Measurements from ENCODE around the gene ALKBH4.
"Not testable (repeated sequence)": the region's sequence is repeated elsewhere in the genome, so short reads cannot be mapped to it uniquely, and the experiment has no call there.

ALKBH4 gene

DNA sequence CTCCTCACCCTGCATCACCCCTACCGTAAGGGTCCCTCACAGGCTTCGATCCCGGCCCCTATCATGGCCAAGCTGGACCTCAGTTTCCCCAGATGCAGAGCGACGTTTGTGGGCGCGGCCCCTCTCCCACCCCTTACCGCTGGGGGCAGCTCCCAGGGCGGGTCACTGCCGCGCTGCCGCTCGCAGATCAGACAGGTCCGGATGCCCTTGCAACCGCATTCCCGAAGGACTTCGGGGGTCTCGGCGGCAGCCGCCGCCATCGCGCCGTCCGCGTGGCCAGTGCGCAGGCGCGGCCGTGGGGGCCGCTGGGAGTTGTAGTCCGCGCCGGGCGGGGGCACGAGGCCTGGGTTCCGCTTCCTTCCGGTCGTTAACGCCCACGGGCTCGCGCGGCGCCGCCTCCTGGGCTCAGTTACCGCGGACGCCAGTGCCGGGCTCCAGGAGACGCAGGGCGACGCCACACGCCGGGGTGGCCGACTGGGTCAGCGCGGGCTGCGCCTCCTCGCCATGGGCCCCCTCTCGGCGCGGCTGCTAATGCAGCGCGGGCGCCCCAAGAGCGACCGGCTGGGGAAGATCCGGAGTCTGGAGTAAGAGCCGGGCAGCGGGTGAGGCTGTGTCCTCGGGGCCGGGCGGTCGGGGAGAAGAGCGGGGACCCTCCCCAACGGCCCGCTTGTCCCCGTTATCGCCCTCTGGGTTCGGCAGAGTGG, at the start of gene ALKBH4, which contains the start of gene LRWD1:
ALKBH4 (minus strand) TSS at position 287 of the 704 bp plus-strand sequence; CDS start at position 260, 27 bp downstream.
LRWD1 (plus strand) TSS at position 408 of the 704 bp plus-strand sequence; CDS start at position 505, 97 bp downstream.
- Mint-ChIP-seq H3K9me3 (no peaks in the 10 kb centered on the region), H3K27me3 (no peaks in the 10 kb centered on the region), H3K36me3 (ENCODE audit: low read depth) (peaks cover 4% of the 10 kb centered on the region), H3K4me3 (peak within 1 kb of the TSS; percentile 92), H3K27ac (peak within 1 kb of the TSS; percentile 80), H3K4me1 (peaks cover 28% of the 10 kb centered on the region)
- DNase-seq (peak; percentile 98), ATAC-seq (peak; percentile 93)

GRCh38 chr7:102512642-102513221, 48.1 kb upstream of the ALKBH4 start:
- not testable (repeated sequence) for H3K36me3 Mint-ChIP-seq (ENCODE audit: low read depth); H3K27me3 Mint-ChIP-seq; H3K4me3 Mint-ChIP-seq; H3K4me1 Mint-ChIP-seq; H3K27ac Mint-ChIP-seq; ATAC-seq; DNase-seq; H3K9me3 Mint-ChIP-seq

DNA sequence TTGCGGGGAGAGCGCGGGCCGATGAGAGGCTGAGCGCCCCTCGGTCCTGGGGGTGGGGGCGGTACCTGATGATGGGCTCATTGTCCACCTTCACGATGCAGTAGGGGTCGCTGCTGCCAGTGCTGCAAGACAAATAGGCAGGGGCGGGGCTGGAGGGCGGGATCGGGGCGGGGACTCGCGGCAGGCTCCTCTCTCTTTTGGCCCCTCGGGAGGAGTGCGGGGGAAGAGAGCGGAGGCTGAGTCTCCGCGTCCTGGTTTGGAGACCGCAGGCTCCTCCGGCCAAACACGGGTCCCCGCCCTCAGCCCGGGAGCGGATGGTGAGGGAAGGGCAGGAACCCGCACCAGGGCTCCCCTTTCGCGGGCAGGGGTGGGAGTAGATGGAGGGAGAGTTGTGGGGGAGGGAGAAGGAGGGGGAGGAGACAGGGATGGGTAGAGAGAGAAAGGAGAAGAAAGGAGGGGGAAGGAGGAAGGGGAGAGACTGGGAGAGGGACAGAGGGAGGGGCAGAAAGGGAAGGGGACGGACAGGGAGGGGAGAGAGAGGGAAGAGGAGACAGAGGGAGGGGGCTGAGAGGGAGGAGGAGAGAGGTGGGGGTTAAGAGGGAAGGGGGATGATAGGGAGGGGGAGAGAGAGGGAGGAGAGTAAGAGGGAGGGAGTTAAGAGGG, 47.3 kb upstream of the ALKBH4 start:
- not testable (repeated sequence) for H3K27ac Mint-ChIP-seq, H3K4me3 Mint-ChIP-seq
- peak; percentile 48 for ATAC-seq

DNA sequence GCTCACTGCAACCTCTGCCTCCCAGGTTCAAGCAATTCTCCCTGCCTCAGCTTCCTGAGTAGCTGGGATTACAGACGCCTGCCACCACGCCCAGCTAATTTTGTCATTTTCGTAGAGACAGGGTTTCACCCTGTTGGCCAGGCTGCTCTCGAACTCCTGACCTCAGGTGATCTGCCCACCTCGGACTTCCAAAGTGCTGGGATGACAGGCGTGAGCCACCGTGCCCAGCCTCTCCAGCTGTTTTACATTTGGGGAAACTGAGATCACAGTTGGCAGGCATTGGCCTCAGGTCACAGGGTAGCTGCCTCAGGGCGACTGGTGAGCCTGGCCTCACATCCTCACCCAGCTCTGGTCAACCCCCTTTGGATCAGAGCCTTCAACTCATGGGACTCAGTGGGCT, 45.9 kb upstream of the ALKBH4 start:
- not testable (repeated sequence) for ATAC-seq, H3K4me3 Mint-ChIP-seq

More for the DNA sequence above, 47.3 kb upstream of the ALKBH4 start:
- H3K36me3 Mint-ChIP-seq (ENCODE audit: low read depth); DNase-seq; H3K9me3 Mint-ChIP-seq; H3K4me1 Mint-ChIP-seq; H3K27me3 Mint-ChIP-seq: not testable (repeated sequence)

DNA sequence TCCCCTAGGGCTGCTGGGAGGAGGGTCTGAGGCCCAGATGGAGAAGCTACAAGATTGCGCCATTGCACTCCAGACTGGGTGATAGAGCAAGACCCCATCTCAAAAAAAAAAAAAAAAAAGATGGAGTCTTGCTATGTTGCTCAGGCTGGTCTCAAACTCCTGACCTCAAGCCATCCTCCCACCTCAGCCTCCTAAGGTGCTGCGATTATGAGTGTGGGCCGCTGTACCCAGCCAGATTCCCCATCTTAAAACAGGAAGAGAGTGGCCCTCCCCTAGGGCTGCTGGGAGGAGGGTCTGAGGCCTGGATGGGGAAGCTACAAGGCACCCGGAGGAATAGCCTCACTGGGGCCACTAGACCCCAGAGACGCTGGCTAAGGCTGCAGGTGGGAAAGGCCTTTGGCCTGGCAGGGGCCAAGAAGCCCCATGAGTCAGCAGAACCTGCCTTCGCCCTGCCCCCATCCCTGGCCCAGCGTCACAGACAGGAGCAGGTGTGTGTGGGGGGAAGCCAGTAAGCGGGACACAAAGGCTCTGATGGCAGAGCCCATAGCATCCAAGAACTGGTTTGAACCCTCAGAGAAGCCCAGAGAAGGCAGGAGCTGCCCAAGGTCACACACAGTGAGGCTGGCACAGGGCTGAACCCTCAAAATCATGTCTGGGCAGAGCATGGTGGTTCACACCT, 42.9 kb upstream of the ALKBH4 start:
- H3K4me1 Mint-ChIP-seq; H3K9me3 Mint-ChIP-seq; H3K27ac Mint-ChIP-seq; H3K4me3 Mint-ChIP-seq; H3K36me3 Mint-ChIP-seq (ENCODE audit: low read depth); DNase-seq; H3K27me3 Mint-ChIP-seq; ATAC-seq: not testable (repeated sequence)

More for the DNA sequence above, 45.9 kb upstream of the ALKBH4 start:
- not testable (repeated sequence) for DNase-seq; H3K27me3 Mint-ChIP-seq; H3K9me3 Mint-ChIP-seq; H3K4me1 Mint-ChIP-seq; H3K36me3 Mint-ChIP-seq (ENCODE audit: low read depth); H3K27ac Mint-ChIP-seq

- not testable (repeated sequence) for ATAC-seq; H3K36me3 Mint-ChIP-seq (ENCODE audit: low read depth); H3K27ac Mint-ChIP-seq; H3K27me3 Mint-ChIP-seq; DNase-seq; H3K4me1 Mint-ChIP-seq; H3K9me3 Mint-ChIP-seq; H3K4me3 Mint-ChIP-seq
Measured at GRCh38 chr7:102505298-102506185, 40.9 kb upstream of the ALKBH4 start.

DNA sequence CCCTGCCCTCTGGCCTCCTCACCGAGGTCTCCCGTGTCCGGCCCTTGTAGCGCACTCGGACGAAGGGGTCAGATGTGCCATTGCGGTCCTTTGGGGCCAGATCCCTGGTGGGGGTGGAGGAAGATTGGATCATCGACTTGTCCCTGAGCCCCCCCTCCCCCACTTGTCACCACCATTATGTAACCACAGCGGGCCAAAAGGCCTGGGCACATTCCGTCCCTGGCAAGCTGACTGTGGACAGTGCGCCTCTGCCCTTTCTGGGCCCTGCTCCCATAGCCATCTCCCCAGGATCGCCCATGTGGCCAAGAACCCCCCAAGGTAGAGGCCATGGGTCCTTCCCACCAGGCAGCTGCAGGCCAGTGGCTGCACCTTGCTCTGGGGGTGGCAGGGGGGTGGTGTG, 38.5 kb upstream of the ALKBH4 start:
- not testable (repeated sequence) for H3K27me3 Mint-ChIP-seq; H3K9me3 Mint-ChIP-seq; H3K36me3 Mint-ChIP-seq (ENCODE audit: low read depth); DNase-seq; H3K27ac Mint-ChIP-seq; H3K4me1 Mint-ChIP-seq; H3K4me3 Mint-ChIP-seq; ATAC-seq

DNA sequence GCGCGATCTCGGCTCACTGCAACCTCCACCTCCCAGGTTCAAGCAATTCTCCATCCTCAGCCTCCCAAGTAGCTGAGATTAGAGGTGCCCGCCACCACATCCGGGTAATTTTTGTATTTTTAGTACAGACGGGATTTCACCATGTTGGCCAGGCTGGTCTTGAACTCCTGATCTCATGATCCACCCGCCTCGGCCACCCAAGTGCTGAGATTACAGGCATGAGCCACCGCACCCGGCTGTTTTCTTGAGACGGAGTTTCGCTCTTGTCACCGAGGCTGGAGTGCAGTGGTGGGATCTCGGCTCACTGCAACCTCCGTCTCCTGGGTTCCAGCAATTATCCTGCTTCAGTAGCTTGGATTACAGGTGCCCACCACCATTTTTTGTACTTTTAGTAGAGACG, 33.7 kb upstream of the ALKBH4 start:
- DNase-seq; ATAC-seq; H3K4me1 Mint-ChIP-seq; H3K27me3 Mint-ChIP-seq; H3K36me3 Mint-ChIP-seq (ENCODE audit: low read depth); H3K4me3 Mint-ChIP-seq; H3K27ac Mint-ChIP-seq; H3K9me3 Mint-ChIP-seq: not testable (repeated sequence)

- not testable (repeated sequence) for H3K36me3 Mint-ChIP-seq (ENCODE audit: low read depth)
Measured at GRCh38 chr7:102497308-102497707, 32.6 kb upstream of the ALKBH4 start.

GRCh38 chr7:102496861-102497260, 32.2 kb upstream of the ALKBH4 start:
- DNase-seq, H3K9me3 Mint-ChIP-seq: not testable (repeated sequence)

More at GRCh38 chr7:102497308-102497707, 32.6 kb upstream of the ALKBH4 start:
- H3K4me3 Mint-ChIP-seq, H3K9me3 Mint-ChIP-seq, H3K27ac Mint-ChIP-seq, H3K4me1 Mint-ChIP-seq, H3K27me3 Mint-ChIP-seq, DNase-seq, ATAC-seq: not testable (repeated sequence)

GRCh38 chr7:102494473-102495149, 29.9 kb upstream of the ALKBH4 start:
- peak; percentile 72 for ATAC-seq
- H3K9me3 Mint-ChIP-seq; H3K27ac Mint-ChIP-seq; H3K4me3 Mint-ChIP-seq; DNase-seq; H3K4me1 Mint-ChIP-seq; H3K36me3 Mint-ChIP-seq (ENCODE audit: low read depth); H3K27me3 Mint-ChIP-seq: not testable (repeated sequence)

More at GRCh38 chr7:102496861-102497260, 32.2 kb upstream of the ALKBH4 start:
- not testable (repeated sequence) for ATAC-seq; H3K27ac Mint-ChIP-seq; H3K27me3 Mint-ChIP-seq; H3K36me3 Mint-ChIP-seq (ENCODE audit: low read depth); H3K4me3 Mint-ChIP-seq; H3K4me1 Mint-ChIP-seq

DNA sequence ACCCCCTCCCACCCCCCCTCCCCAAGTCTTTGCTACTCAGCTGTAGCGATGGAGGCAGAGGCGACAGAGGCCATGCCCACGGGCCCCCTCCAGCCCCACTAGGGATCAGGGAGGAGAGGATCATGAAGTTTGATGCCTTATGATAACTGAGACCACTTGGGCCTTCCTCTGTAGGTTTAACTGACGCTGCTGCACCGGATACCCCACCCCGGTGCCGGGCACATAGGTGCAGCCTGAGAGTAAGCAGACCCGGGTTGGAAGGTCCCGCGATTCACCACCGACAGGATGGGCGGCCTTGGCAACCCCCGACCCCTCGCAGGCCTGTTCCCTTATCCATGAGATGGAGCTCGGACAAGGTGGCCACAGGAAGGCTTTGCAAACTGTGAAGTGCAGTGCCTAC, 29.4 kb upstream of the ALKBH4 start:
- not testable (repeated sequence) for H3K4me3 Mint-ChIP-seq; H3K4me1 Mint-ChIP-seq; H3K27ac Mint-ChIP-seq; H3K36me3 Mint-ChIP-seq (ENCODE audit: low read depth); H3K27me3 Mint-ChIP-seq; ATAC-seq; H3K9me3 Mint-ChIP-seq
- DNase-seq, result peak; percentile 21

GRCh38 chr7:102493220-102493935, 28.7 kb upstream of the ALKBH4 start:
- H3K4me1 Mint-ChIP-seq; DNase-seq; H3K27ac Mint-ChIP-seq; H3K9me3 Mint-ChIP-seq; H3K4me3 Mint-ChIP-seq; H3K27me3 Mint-ChIP-seq; H3K36me3 Mint-ChIP-seq (ENCODE audit: low read depth): not testable (repeated sequence)
- ATAC-seq, result peak; percentile 44

All from activated naive CD8-positive, alpha-beta T cell treated with anti-CD3 and anti-CD28 coated beads, Interleukin-2, amount 50 U/mL, for 24 hours (primary cell).